Gastroesophageal sphincter (tissue), 4 donors: ENCODE results near the gene WDCP. TPM values are rescaled to one million over a fixed set of nuclear protein-coding genes. Genes with fewer than 3 reads are reported as not detected.

Experiments
- ATAC-seq: fragments of 150-250 bp; one replicate; pipeline ENCODE4 v1.9.1; 2016; ENCODE audit warnings: mild to moderate bottlenecking, moderate library complexity
- H3K27ac ChIP-seq, 4 donors: fragments of 200-600 bp; sonication (generic) in 3 of 4; 1 replicate in 3 of 4; 2 replicates in 1 of 4; pipeline ENCODE4 v1.5.1; 2016 to 2019
- H3K27me3 ChIP-seq: fragments of 200-600 bp; sonication (generic); one replicate; pipeline ENCODE4 v1.5.1; 2019
- H3K36me3 ChIP-seq, 2 donors: fragments of 200-600 bp; sonication (generic); one replicate each; pipeline ENCODE4 v1.5.1; 2019; ENCODE audit warnings: control low read depth in 1 of 2
- H3K4me1 ChIP-seq, 3 donors: fragments of 200-600 bp; sonication (generic); 1 replicate in 2 of 3; 2 replicates in 1 of 3; pipeline ENCODE4 v1.5.1; 2016 to 2019; ENCODE audit warnings: control low read depth in 2 of 3
- H3K4me3 ChIP-seq, 2 donors: fragments of 200-600 bp; sonication (generic); one replicate each; pipeline ENCODE4 v1.5.1; 2019; ENCODE audit warnings: mild to moderate bottlenecking in 1 of 2, moderate library complexity in 1 of 2
- H3K9me3 ChIP-seq, 3 donors: fragments of 200-600 bp; sonication (generic); one replicate each; pipeline ENCODE4 v1.5.1; 2017 to 2019; ENCODE audit warnings: control low read depth in 2 of 3
- CTCF ChIP-seq, 4 experiments: fragments of 200-600 bp in 2 of 4; fragments of 450-650 bp in 2 of 4; sonication (generic) in 1 of 4; IDR thresholded peaks; one replicate each; pipeline ENCODE4 v1.5.1; 2017 to 2019; ENCODE audit warnings: antibody characterized with exemption in 4 of 4, mild to moderate bottlenecking in 2 of 4, moderate library complexity in 2 of 4
- EP300 ChIP-seq: sonication (generic); formaldehyde crosslinking; IDR thresholded peaks from one replicate; pipeline ENCODE4 v1.6.1; 2017; ENCODE audit warnings: antibody characterized with exemption, mild to moderate bottlenecking
- POLR2A ChIP-seq, 2 donors: fragments of 450-650 bp; IDR thresholded peaks; one replicate each; pipeline ENCODE4 v1.6.1; 2017; ENCODE audit warnings: antibody characterized with exemption in 2 of 2, mild to moderate bottlenecking in 2 of 2, moderate library complexity in 1 of 2
- POLR2AphosphoS5 ChIP-seq: sonication (generic); formaldehyde crosslinking; IDR thresholded peaks from one replicate; pipeline ENCODE4 v1.6.1; 2017; ENCODE audit warnings: antibody characterized with exemption
- WGBS, 2 donors: methylation state at CpG; one replicate each; pipeline ENCODE4 v1.1.5; 2018; ENCODE audit warnings: low coverage in 1 of 2; 5-methylcytosine and 5-hydroxymethylcytosine counted together
- total RNA-seq, 4 donors: library from RNA; depleted of rRNA; stranded (reverse); fragments of >200 nt; gene quantifications; one replicate each; pipeline ENCODE4 v1.1.0, GENCODE V29; 2016

The WDCP gene
- total RNA-seq, 4 donors from 2014 or later = 5.9 to 7.3 (median 6.4) TPM

GRCh38 chr2:24084386-24085199 lies 37.4 kb upstream of the WDCP start, which contains the start of gene TP53I3:
Gene TP53I3 (minus strand): TSS chr2:24084834. CDS start chr2:24084326, 508 bp downstream.
- Histone ChIP-seq H3K36me3 (peaks cover 0 to 55% of the 10 kb centered on the region in 2 donors), H3K4me3 (peak within 1 kb of the TSS; percentile 42 to 63), H3K9me3 (no peaks in the 10 kb centered on the region), H3K27ac (peak within 1 kb of the TSS; percentile 51 to 96 (median 90)), H3K27me3 (no peaks in the 10 kb centered on the region), H3K4me1 (peaks cover 0 to 24% (median 11%) of the 10 kb centered on the region in 3 donors)
- 0 to 3% methylated on average over 4 to 6 of the region's 44 CpGs for WGBS, 2 donors
- TF ChIP-seq CTCF (IDR thresholded peaks at IDR 0.05) (peak; percentile 92 to 98 (median 96)), EP300 (no peak), POLR2AphosphoS5 (peak; percentile 63), POLR2A (IDR thresholded peaks at IDR 0.05) (peak; percentile 58 to 65)
- ATAC-seq = peak; percentile 96

- Histone ChIP-seq H3K4me1 (peaks cover 0 to 24% (median 11%) of the 10 kb centered on the region in 3 donors), H3K27me3 (no peaks in the 10 kb centered on the region), H3K27ac (peak overlapping the region; percentile 47 to 96 (median 90)), H3K4me3 (peak overlapping the region; percentile 42 to 63), H3K9me3 (no peaks in the 10 kb centered on the region), H3K36me3 (peaks cover 0 to 61% of the 10 kb centered on the region in 2 donors)
- 11% methylated on average over 3 of the region's 30 CpGs; no CpG with 5 or more reads in 1 of the 2 donors for WGBS, 2 donors
- TF ChIP-seq POLR2AphosphoS5 (no peak), EP300 (no peak), CTCF (IDR thresholded peaks at IDR 0.05) (no peak), POLR2A (IDR thresholded peaks at IDR 0.05) (peak in 1 of 2 donors; percentile 5)
- ATAC-seq = peak; percentile 46
Measured at GRCh38 chr2:24083567-24084385, 36.6 kb upstream of the WDCP start.

GRCh38 chr2:24082787-24083566 lies 35.8 kb upstream of the WDCP start:
- H3K4me3 ChIP-seq = peak overlapping the region in 1 of 2 donors; percentile 63
- no peak for ATAC-seq
- WGBS, 2 donors = 74% methylated on average over 3 of the region's 8 CpGs; no CpG with 5 or more reads in 1 of the 2 donors

More at GRCh38 chr2:24082787-24083566, 35.8 kb upstream of the WDCP start:
- peaks cover 0 to 26% (median 11%) of the 10 kb centered on the region in 3 donors for H3K4me1 ChIP-seq
- peak overlapping the region in 3 of 4 donors; percentile 90 to 96 (median 91) for H3K27ac ChIP-seq
- TF ChIP-seq EP300 = no peak
- no peak for TF ChIP-seq CTCF (IDR thresholded peaks at IDR 0.05)
- no peaks in the 10 kb centered on the region for H3K27me3 ChIP-seq
- H3K36me3 ChIP-seq = peaks cover 0 to 54% of the 10 kb centered on the region in 2 donors
- H3K9me3 ChIP-seq = no peaks in the 10 kb centered on the region
